Gastroesophageal sphincter (tissue), 3 donors: ENCODE data around the gene GRM4.

Experiments used
- CTCF ChIP-seq, 4 experiments: fragments of 200-600 bp in 2 of 4; fragments of 450-650 bp in 2 of 4; sonication (generic) in 1 of 4; IDR thresholded peaks; one replicate each; pipeline ENCODE4 v1.5.1; 2017 to 2019; ENCODE audit warnings: antibody characterized with exemption in 4 of 4, mild to moderate bottlenecking in 2 of 4, moderate library complexity in 2 of 4
- POLR2A ChIP-seq, 2 donors: fragments of 450-650 bp; IDR thresholded peaks; one replicate each; pipeline ENCODE4 v1.6.1; 2017; ENCODE audit warnings: antibody characterized with exemption in 2 of 2, mild to moderate bottlenecking in 2 of 2, moderate library complexity in 1 of 2
- POLR2AphosphoS5 ChIP-seq: sonication (generic); formaldehyde crosslinking; IDR thresholded peaks from one replicate; pipeline ENCODE4 v1.6.1; 2017; ENCODE audit warnings: antibody characterized with exemption

GRCh38 chr6:34090529-34090928, 55.4 kb downstream of the GRM4 start:
- TF ChIP-seq POLR2AphosphoS5 (no peak), CTCF (IDR thresholded peaks at IDR 0.05) (no peak), POLR2A (IDR thresholded peaks at IDR 0.05) (no peak)
